HG02973 (cell line): ENCODE data around the gene AASDH.
"Not testable (repeated sequence)": the region's sequence is repeated elsewhere in the genome, so short reads cannot be mapped to it uniquely, and the experiment has no call there.

Source experiments
- ATAC-seq: cut with Tn5 transposase; IDR thresholded peaks from one replicate; pipeline ENCODE4 v1.9.1; 2021; ENCODE audit warnings: moderate library complexity; ENCODE audit not compliant: unreplicated experiment

Gene AASDH

GRCh38 chr4:56391270-56391669, 4.0 kb upstream of the AASDH start:
- no peak for ATAC-seq

GRCh38 chr4:56389558-56389957, 2.3 kb upstream of the AASDH start:
- ATAC-seq: no peak

GRCh38 chr4:56388306-56388705, 1.0 kb upstream of the AASDH start:
- ATAC-seq: no peak

GRCh38 chr4:56386091-56386490, 1.2 kb downstream of the AASDH start:
- ATAC-seq: no peak

- ATAC-seq: no peak
Measured at GRCh38 chr4:56375458-56375857, 11.8 kb downstream of the AASDH start.

GRCh38 chr4:56374956-56375355, 12.3 kb downstream of the AASDH start:
- ATAC-seq: no peak

- ATAC-seq: no peak
Measured at GRCh38 chr4:56372774-56373173, 14.5 kb downstream of the AASDH start.

GRCh38 chr4:56371426-56372220, 15.7 kb downstream of the AASDH start:
- ATAC-seq: no peak

GRCh38 chr4:56370377-56370776, 16.9 kb downstream of the AASDH start:
- ATAC-seq: no peak

GRCh38 chr4:56362981-56363380, 24.3 kb downstream of the AASDH start:
- not testable (repeated sequence) for ATAC-seq

- ATAC-seq: no peak
Measured at GRCh38 chr4:56360071-56360470, 27.2 kb downstream of the AASDH start.

GRCh38 chr4:56356650-56357049, 30.6 kb downstream of the AASDH start:
- ATAC-seq: no peak

GRCh38 chr4:56348576-56348975, 38.7 kb downstream of the AASDH start:
- no peak for ATAC-seq

- no peak for ATAC-seq
Measured at GRCh38 chr4:56345458-56345857, 41.8 kb downstream of the AASDH start.

- ATAC-seq: no peak
Measured at GRCh38 chr4:56342746-56343145, 44.5 kb downstream of the AASDH start.

GRCh38 chr4:56330691-56331090, 56.6 kb downstream of the AASDH start:
- ATAC-seq: no peak

- ATAC-seq: no peak
Measured at GRCh38 chr4:56326363-56326762, 60.9 kb downstream of the AASDH start.

GRCh38 chr4:56324011-56324610, 63.2 kb downstream of the AASDH start:
- no peak for ATAC-seq

- no peak for ATAC-seq
Measured at GRCh38 chr4:56323327-56323726, 64.0 kb downstream of the AASDH start.

GRCh38 chr4:56321251-56321650, 66.0 kb downstream of the AASDH start:
- ATAC-seq: no peak

GRCh38 chr4:56320293-56320692, 67.0 kb downstream of the AASDH start:
- no peak for ATAC-seq

GRCh38 chr4:56318555-56318954, 68.7 kb downstream of the AASDH start:
- no peak for ATAC-seq

GRCh38 chr4:56317749-56318148, 69.5 kb downstream of the AASDH start:
- no peak for ATAC-seq
